HCT116 (cell line): Measurements from ENCODE around the gene MAP4K2. TPM values are rescaled to one million over a fixed set of nuclear protein-coding genes. Genes with fewer than 3 reads are reported as not detected.

Experiments
- ATAC-seq: fragments of 200-7000 bp; cut with Tn5 transposase; 2 replicates; pipeline ENCODE4 v1.9.1; 2020; ENCODE audit warnings: mild to moderate bottlenecking, moderate library complexity
- BruUV-seq: library from RNA; stranded (reverse); fragments of 400-500 nt; replicated peaks from 2 replicates; lab custom pipeline; 2021; lab: Mats Ljungman, UMichigan
- CTCF ChIA-PET: fragments of 300-600 bp; sonication (Branson Sonifier 250); formaldehyde crosslinking; loops from one replicate; lab custom pipeline; 2021; ENCODE audit warnings: antibody characterized with exemption; lab: Charles Lee
- POLR2A ChIA-PET: fragments of 300-600, 350-600 bp; sonication (Branson Sonifier 250); formaldehyde crosslinking; loops from one replicate; lab custom pipeline; 2021; ENCODE audit warnings: antibody characterized with exemption; lab: Charles Lee
- RAD21 ChIA-PET, 2 experiments: fragments of 300-600 bp; sonication (Branson Sonifier 250); formaldehyde crosslinking; loops; one replicate each; lab custom pipeline; 2023; ENCODE audit warnings: low total read pairs in 2 of 2; ENCODE audit not compliant: uncharacterized antibody in 2 of 2, unreplicated experiment in 2 of 2, low non-redundant PET in 1 of 2; lab: Charles Lee
- DNase-seq: peaks from one replicate; pipeline ENCODE4 v3.0.0-alpha.2; 2010; ENCODE audit warnings: low read depth, low spot score
- H2AFZ ChIP-seq: fragments of 200-600 bp; shearing (Covaris generic), sonication (generic); 2 replicates; pipeline ENCODE4 v1.6.1; 2017; ENCODE audit warnings: low read depth, mixed run types, mixed read lengths, antibody characterized with exemption, low read length; ENCODE audit not compliant: poor library complexity, severe bottlenecking
- H3K27ac ChIP-seq: 2 replicates; pipeline ENCODE4 v1.5.1; 2012; ENCODE audit warnings: low read depth, low read length
- H3K27me3 ChIP-seq: fragments of 200-600 bp; sonication (generic); 2 replicates; pipeline ENCODE4 v1.6.1; 2016; ENCODE audit warnings: mixed run types, low read length, mixed read lengths; ENCODE audit not compliant: insufficient read depth
- H3K36me3 ChIP-seq, 2 experiments: fragments of 200-500 bp in 1 of 2; fragments of 200-600 bp in 1 of 2; sonication (Bioruptor generic) in 1 of 2; sonication (generic) in 1 of 2; 2 replicates each; pipeline versions ENCODE4 v1.5.1 to v1.6.1; 2014 to 2016; ENCODE audit warnings: low read length in 2 of 2, inconsistent platforms in 1 of 2, mixed read lengths in 1 of 2, mixed run types in 1 of 2; ENCODE audit not compliant: insufficient read depth in 2 of 2, control insufficient read depth in 1 of 2
- H3K4me1 ChIP-seq, 2 experiments: fragments of 200-600 bp in 1 of 2; sonication (generic) in 1 of 2; 2 replicates each; pipeline versions ENCODE4 v1.5.1 to v1.6.1; 2012 to 2017; ENCODE audit warnings: low read length in 2 of 2, inconsistent platforms in 1 of 2, mild to moderate bottlenecking in 1 of 2, mixed read lengths in 1 of 2, mixed run types in 1 of 2, moderate library complexity in 1 of 2; ENCODE audit not compliant: insufficient read depth in 2 of 2, control insufficient read depth in 1 of 2
- H3K4me2 ChIP-seq: fragments of 200-600 bp; sonication (generic); 2 replicates; pipeline ENCODE4 v1.6.1; 2017; ENCODE audit warnings: mixed run types, low read length, mixed read lengths
- H3K4me3 ChIP-seq, 2 experiments: fragments of 200-600 bp in 1 of 2; sonication (generic) in 1 of 2; replicated peaks in 1 of 2; 2 replicates each; pipeline ENCODE4 v1.5.1; 2011 to 2016; ENCODE audit warnings: low read length in 2 of 2, control low read depth in 1 of 2, low read depth in 1 of 2, mild to moderate bottlenecking in 1 of 2, mixed read lengths in 1 of 2, mixed run types in 1 of 2
- H3K79me2 ChIP-seq: fragments of 200-600 bp; sonication (generic); 2 replicates; pipeline ENCODE4 v1.6.1; 2017; ENCODE audit warnings: mild to moderate bottlenecking, mixed run types, low read length, moderate library complexity, mixed read lengths; ENCODE audit not compliant: insufficient read depth
- H3K9ac ChIP-seq: fragments of 200-600 bp; sonication (generic); 2 replicates; pipeline ENCODE4 v1.6.1; 2016; ENCODE audit warnings: low read length, mixed read lengths
- H3K9me2 ChIP-seq: fragments of 200-600 bp; sonication (generic), shearing (Covaris generic); 2 replicates; pipeline ENCODE4 v1.6.1; 2017; ENCODE audit warnings: mixed run types, mild to moderate bottlenecking, moderate library complexity; ENCODE audit not compliant: insufficient read depth
- H3K9me3 ChIP-seq, 2 experiments: fragments of 200-500 bp in 1 of 2; fragments of 200-600 bp in 1 of 2; sonication (Bioruptor generic) in 1 of 2; sonication (generic) in 1 of 2; 2 replicates each; pipeline ENCODE4 v1.6.1; 2014 to 2017; ENCODE audit warnings: low read length in 2 of 2, mixed read lengths in 2 of 2, inconsistent platforms in 1 of 2, low read depth in 1 of 2, mild to moderate bottlenecking in 1 of 2, mixed run types in 1 of 2, moderate library complexity in 1 of 2; ENCODE audit not compliant: control insufficient read depth in 1 of 2, insufficient read depth in 1 of 2
- H4K20me1 ChIP-seq: fragments of 200-600 bp; sonication (generic), shearing (Covaris generic); 2 replicates; pipeline ENCODE4 v1.6.1; 2017; ENCODE audit warnings: mixed run types, mild to moderate bottlenecking, moderate library complexity; ENCODE audit not compliant: insufficient read depth
- CTCF ChIP-seq, 3 experiments: fragments of 200-600 bp in 1 of 3; sonication (generic) in 1 of 3; IDR thresholded peaks in 2 of 3; conservative IDR thresholded peaks in 1 of 3; 2 replicates each; pipeline ENCODE4 v1.5.1; 2012 to 2017; ENCODE audit warnings: low read depth in 2 of 3, low read length in 2 of 3, antibody characterized with exemption in 1 of 3, borderline replicate concordance in 1 of 3, control low read depth in 1 of 3, mild to moderate bottlenecking in 1 of 3, mixed read lengths in 1 of 3, mixed run types in 1 of 3, moderate library complexity in 1 of 3; ENCODE audit not compliant: insufficient read depth in 1 of 3
- EGR1 ChIP-seq: IDR thresholded peaks from 2 replicates; pipeline ENCODE4 v1.6.1; 2012; ENCODE audit warnings: low read depth
- ELF1 ChIP-seq: IDR thresholded peaks from 2 replicates; pipeline ENCODE4 v1.6.1; 2012; ENCODE audit warnings: low read depth, borderline replicate concordance
- EZH2 ChIP-seq: fragments of 200-600 bp; sonication (generic); IDR thresholded peaks from 2 replicates; pipeline ENCODE4 v1.6.1; 2017; ENCODE audit warnings: antibody characterized with exemption, mixed run types
- FOSL1 ChIP-seq: IDR thresholded peaks from 2 replicates; pipeline ENCODE4 v1.6.1; 2012; ENCODE audit warnings: low read depth
- JUND ChIP-seq: IDR thresholded peaks from 2 replicates; pipeline ENCODE4 v1.6.1; 2012
- MAX ChIP-seq: IDR thresholded peaks from 2 replicates; pipeline ENCODE4 v1.6.1; 2012
- TCF7L2 ChIP-seq: IDR thresholded peaks from 2 replicates; pipeline ENCODE4 v1.7.0; 2011; ENCODE audit warnings: borderline replicate concordance, inconsistent platforms; ENCODE audit not compliant: insufficient read depth, insufficient read length; ENCODE audit errors: extremely low read depth
- ZBTB33 ChIP-seq: IDR thresholded peaks from 2 replicates; pipeline ENCODE4 v1.6.1; 2011; ENCODE audit warnings: mild to moderate bottlenecking, low read length, moderate library complexity; ENCODE audit not compliant: insufficient replicate concordance; ENCODE audit errors: extremely low read depth
- ZNF274 ChIP-seq: fragments of 200-500 bp; sonication (Bioruptor generic); IDR thresholded peaks from 2 replicates; pipeline ENCODE4 v1.6.1; 2014; ENCODE audit warnings: mild to moderate bottlenecking, low read depth, low read length, inconsistent platforms
- intact Hi-C: fragments of 100-400 bp; cut with micrococcal nuclease; formaldehyde crosslinking; loops from 2 replicates; pipeline ENCODE4 v1.10.0; 2022
- total RNA-seq: library from RNA; stranded (reverse); gene quantifications from one replicate; pipeline ENCODE4 v1.2.1, GENCODE V29; 2021; ENCODE audit not compliant: unreplicated experiment

MAP4K2 gene
- total RNA-seq, 1 experiment from 2014 or later: 44.2 TPM

DNA sequence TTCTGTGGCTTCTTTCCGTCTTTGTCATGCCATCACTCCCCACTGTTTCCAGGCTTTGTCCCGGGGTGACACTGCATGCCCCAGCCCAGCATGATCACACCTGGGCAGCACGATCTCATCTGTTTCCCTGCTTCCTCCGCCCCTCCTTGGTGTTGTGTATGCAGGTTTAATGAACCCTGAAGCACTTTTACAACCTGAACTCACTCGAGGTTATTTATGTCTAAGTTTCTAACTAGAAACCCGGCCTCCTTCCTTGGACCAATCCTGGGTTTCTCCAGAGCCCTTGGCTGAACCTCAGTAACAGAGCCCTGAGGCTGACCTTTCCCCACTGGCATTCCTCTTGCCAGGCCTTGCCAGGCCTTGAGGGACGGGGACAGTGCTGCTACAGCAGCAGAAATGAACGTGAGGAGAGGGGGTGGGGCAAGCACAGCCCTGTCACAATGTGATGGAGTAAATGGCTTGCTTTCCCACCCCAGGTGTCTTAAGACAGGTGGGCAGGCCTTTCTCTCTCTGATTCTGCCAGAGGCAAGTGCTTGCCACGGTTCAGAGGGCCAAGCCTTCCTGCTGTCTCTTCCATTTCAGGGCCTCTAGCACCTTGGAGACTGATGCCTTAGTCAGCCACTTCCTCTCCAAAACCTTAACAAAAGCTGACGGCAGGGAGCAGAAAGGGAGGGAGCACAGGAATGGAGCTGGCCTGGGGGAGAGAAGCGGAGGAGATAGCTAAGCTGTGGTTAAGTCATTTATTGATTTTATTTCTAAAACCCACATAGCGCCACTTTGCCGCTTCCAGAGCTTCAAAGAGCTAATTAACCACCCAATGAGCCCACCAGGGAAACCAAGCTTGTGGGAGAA lies 40.1 kb downstream of the MAP4K2 start:
- Histone ChIP-seq H3K79me2 (peaks cover 31% of the 10 kb centered on the region), H3K4me3 (no peak overlapping the region), H3K36me3 (peaks cover 39 to 47% of the 10 kb centered on the region in 2 experiments), H4K20me1 (peaks cover 20% of the 10 kb centered on the region; the same call in 1 of the 2 replicates), H3K9me3 (no peaks in the 10 kb centered on the region), H3K9ac (no peak overlapping the region), H3K9me2 (no peaks in the 10 kb centered on the region), H2AFZ (no peak overlapping the region), H3K4me2 (no peak overlapping the region), H3K27me3 (no peaks in the 10 kb centered on the region), H3K4me1 (peaks cover 0 to 5% of the 10 kb centered on the region in 2 experiments; a peak in 1 of 4 replicates), H3K27ac (peak overlapping the region; percentile 36; the same call in 1 of the 2 replicates)
- DNase-seq (no peak), ATAC-seq (no peak)
- no TSS peak for BruUV-seq
- CTCF ChIA-PET: no interaction called here
- TF ChIP-seq FOSL1 (no peak), ELF1 (no peak), EZH2 (no peak), ZNF274 (no peak), JUND (no peak), CTCF (IDR thresholded peaks at IDR 0.05 in 2 of 3, conservative IDR thresholded peaks at IDR 0.05 in 1 of 3; ENCODE audit: borderline replicate concordance in 1 of 3, insufficient read depth in 1 of 3, low read depth in 2 of 3, low read length in 2 of 3) (no peak), TCF7L2 (no peak), MAX (no peak), EGR1 (no peak), ZBTB33 (no peak)
- RAD21 ChIA-PET: interaction anchor here in 1 of 2 experiments (0.6 kb wide), 1 partner anchor 20 kb away, joined by 3 read pairs; no protein-coding TSS in a partner anchor
- intact Hi-C loops: no loop called here
- POLR2A ChIA-PET: interaction anchor here (0.9 to 1.6 kb wide), 2 partner anchors 16 kb away, joined by 5 read pairs; partner anchors contain the start of gene SF1
